Effector memory CD4-positive, alpha-beta T cell (primary cell): ENCODE results near the gene NCR2.

ENCODE experiments used
- DNase-seq, 3 donors: peaks; one replicate each; pipeline ENCODE4 v3.0.0-alpha.2; 2020
- H3K27ac ChIP-seq: 2 replicates; pipeline ENCODE4 v1.7.0; 2013; ENCODE audit warnings: mild to moderate bottlenecking, low read length, moderate library complexity; ENCODE audit not compliant: insufficient read depth, poor library complexity, severe bottlenecking
- H3K27me3 ChIP-seq: replicated peaks from 2 replicates; pipeline ENCODE4 v1.7.0; 2013; ENCODE audit warnings: mild to moderate bottlenecking, low read length; ENCODE audit not compliant: insufficient read depth, control insufficient read depth, poor library complexity, severe bottlenecking
- H3K36me3 ChIP-seq: 2 replicates; pipeline ENCODE4 v1.7.0; 2013; ENCODE audit warnings: mild to moderate bottlenecking, low read length, moderate library complexity; ENCODE audit not compliant: control insufficient read depth, insufficient read depth
- H3K4me1 ChIP-seq: 2 replicates; pipeline ENCODE4 v1.7.0; 2013; ENCODE audit warnings: low read length, mild to moderate bottlenecking; ENCODE audit not compliant: control insufficient read depth, insufficient read depth, poor library complexity, severe bottlenecking
- H3K4me3 ChIP-seq: 2 replicates; pipeline ENCODE4 v1.7.0; 2013; ENCODE audit warnings: low read length, low read depth, mild to moderate bottlenecking; ENCODE audit not compliant: insufficient read depth, poor library complexity, severe bottlenecking
- H3K9me3 ChIP-seq: 2 replicates; pipeline ENCODE4 v1.7.0; 2013; ENCODE audit warnings: mild to moderate bottlenecking, low read length, moderate library complexity; ENCODE audit not compliant: control insufficient read depth

The NCR2 gene

GRCh38 chr6:41386594-41386993 lies 51.2 kb downstream of the NCR2 start:
- no peak for DNase-seq
- no peaks in the 10 kb centered on the region for H3K36me3 ChIP-seq
- no peaks in the 10 kb centered on the region for H3K9me3 ChIP-seq
- H3K27me3 ChIP-seq, result peaks cover 3% of the 10 kb centered on the region
- H3K27ac ChIP-seq, result no peak overlapping the region
- H3K4me1 ChIP-seq, result no peaks in the 10 kb centered on the region
- no peak overlapping the region for H3K4me3 ChIP-seq

- no peak for DNase-seq
- H3K9me3 ChIP-seq, result no peaks in the 10 kb centered on the region
- H3K4me1 ChIP-seq, result no peaks in the 10 kb centered on the region
- H3K4me3 ChIP-seq, result no peak overlapping the region
- H3K36me3 ChIP-seq, result no peaks in the 10 kb centered on the region
- H3K27ac ChIP-seq, result no peak overlapping the region
- no peaks in the 10 kb centered on the region for H3K27me3 ChIP-seq
Observed at GRCh38 chr6:41392246-41392645, 56.8 kb downstream of the NCR2 start.

- Histone ChIP-seq H3K27ac (no peak overlapping the region), H3K27me3 (peaks cover 2% of the 10 kb centered on the region), H3K36me3 (no peaks in the 10 kb centered on the region), H3K4me3 (no peak overlapping the region), H3K9me3 (no peaks in the 10 kb centered on the region), H3K4me1 (no peaks in the 10 kb centered on the region)
- no peak for DNase-seq
Observed at GRCh38 chr6:41396335-41396734, 60.9 kb downstream of the NCR2 start.

- H3K27me3 ChIP-seq, result peaks cover 2% of the 10 kb centered on the region
- H3K36me3 ChIP-seq, result no peaks in the 10 kb centered on the region
- H3K4me1 ChIP-seq, result no peaks in the 10 kb centered on the region
- no peaks in the 10 kb centered on the region for H3K9me3 ChIP-seq
- H3K4me3 ChIP-seq, result no peak overlapping the region
- H3K27ac ChIP-seq, result no peak overlapping the region
- DNase-seq, result no peak
Observed at GRCh38 chr6:41399424-41399823, 64.0 kb downstream of the NCR2 start.
